Lower leg skin (tissue), 3 donors: ENCODE data around the gene PACSIN2.

ENCODE experiments used
- CTCF ChIP-seq, 3 donors: fragments of 450-650 bp; IDR thresholded peaks; one replicate each; pipeline ENCODE4 v1.5.1; 2016; ENCODE audit warnings: antibody characterized with exemption in 3 of 3, mild to moderate bottlenecking in 3 of 3, moderate library complexity in 2 of 3
- POLR2A ChIP-seq, 2 donors: fragments of 450-650 bp; IDR thresholded peaks; one replicate each; pipeline ENCODE4 v1.6.1; 2016 to 2017; ENCODE audit warnings: antibody characterized with exemption in 2 of 2, mild to moderate bottlenecking in 1 of 2, moderate library complexity in 1 of 2

DNA sequence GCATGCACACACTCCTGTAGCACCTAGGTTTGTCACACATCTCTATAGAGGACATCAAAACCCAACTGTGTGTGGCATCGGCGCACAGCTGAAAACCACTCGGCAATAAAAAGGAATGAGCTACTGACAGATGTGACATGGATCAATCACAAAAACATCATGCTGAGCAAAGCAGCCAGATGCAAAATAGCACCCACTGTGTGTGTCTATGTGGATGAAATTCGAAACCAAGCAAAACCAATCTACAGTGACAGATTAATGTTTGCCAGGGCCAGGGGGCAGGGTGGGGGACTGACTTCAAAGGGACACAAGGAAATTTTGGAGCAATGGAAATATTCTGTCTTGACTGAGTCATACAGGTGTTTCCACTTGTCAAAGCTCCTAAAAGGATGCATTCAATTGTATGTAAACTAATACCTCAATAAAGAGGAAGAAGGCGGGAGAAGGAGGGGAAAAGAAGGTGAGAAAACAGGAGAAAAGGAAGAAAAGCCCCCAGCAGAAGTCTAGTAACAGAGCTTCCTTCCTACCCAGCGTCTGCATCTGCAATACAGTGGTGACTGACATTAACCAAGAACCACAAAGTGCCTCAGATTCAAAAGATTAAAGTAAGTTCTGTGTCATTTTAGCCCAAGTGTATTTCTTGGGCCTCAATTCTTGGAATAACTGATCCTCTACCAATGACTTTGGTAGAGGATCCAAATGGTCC, 49.8 kb downstream of the PACSIN2 start:
- TF ChIP-seq CTCF (IDR thresholded peaks at IDR 0.05) (no peak), POLR2A (IDR thresholded peaks at IDR 0.05) (no peak)
